IMR-90 (cell line): ENCODE results near the gene MAP3K1.

ENCODE experiments used
- BHLHE40 ChIP-seq: fragments of 150-350 bp; IDR thresholded peaks from 2 replicates; pipeline ENCODE4 v1.6.1; 2016; ENCODE audit warnings: mild to moderate bottlenecking, low read depth, low read length
- CEBPB ChIP-seq: IDR thresholded peaks from 2 replicates; pipeline ENCODE4 v1.6.1; 2012; ENCODE audit warnings: low read depth, low read length, improper control_type of control experiment
- CTCF ChIP-seq: conservative IDR thresholded peaks from 2 replicates; pipeline ENCODE4 v1.5.1; 2012; ENCODE audit warnings: mild to moderate bottlenecking, low read depth, low read length, improper control_type of control experiment
- POLR2A ChIP-seq: IDR thresholded peaks from 2 replicates; pipeline ENCODE4 v1.6.1; 2012; ENCODE audit warnings: mild to moderate bottlenecking, low read depth, low read length
- SMC3 ChIP-seq: fragments of 150-350 bp; IDR thresholded peaks from 2 replicates; pipeline ENCODE4 v1.6.1; 2016; ENCODE audit warnings: low read depth, mild to moderate bottlenecking, antibody characterized with exemption, low read length, moderate library complexity
- USF2 ChIP-seq: fragments of 150-350 bp; IDR thresholded peaks from 2 replicates; pipeline ENCODE4 v1.6.1; 2017; ENCODE audit warnings: mild to moderate bottlenecking, antibody characterized with exemption, low read length, low read depth

GRCh38 chr5:56822981-56823380, 7.6 kb downstream of the MAP3K1 start:
- TF ChIP-seq SMC3 (no peak), CEBPB (no peak), CTCF (no peak), BHLHE40 (no peak), POLR2A (no peak), USF2 (no peak)
